GM12878 (cell line): ENCODE results near the gene HPD. TPM values are rescaled to one million over a fixed set of nuclear protein-coding genes. Genes with fewer than 3 reads are reported as not detected.

Source experiments
- BACH1 ChIP-seq: fragments of 450-650 bp; IDR thresholded peaks from 2 replicates; pipeline ENCODE4 v1.6.1; 2017; ENCODE audit warnings: mild to moderate bottlenecking, borderline replicate concordance
- BHLHE40 ChIP-seq, 2 experiments: fragments of 450-650 bp in 1 of 2; IDR thresholded peaks; 2 replicates each; pipeline ENCODE4 v1.6.1; 2011 to 2017; ENCODE audit warnings: low read depth in 2 of 2, borderline replicate concordance in 1 of 2, improper control_type of control experiment in 1 of 2, low read length in 1 of 2, mild to moderate bottlenecking in 1 of 2
- GABPA ChIP-seq: IDR thresholded peaks from 2 replicates; pipeline ENCODE4 v1.6.1; 2014; ENCODE audit warnings: antibody characterized with exemption, low read depth, mild to moderate bottlenecking, inconsistent platforms
- GATAD2B ChIP-seq: fragments of 450-650 bp; conservative IDR thresholded peaks from 2 replicates; pipeline ENCODE4 v1.6.1; 2017; ENCODE audit warnings: low read depth, mild to moderate bottlenecking, moderate library complexity
- HDAC2 ChIP-seq: fragments of 200-600 bp; sonication (generic); IDR thresholded peaks from 2 replicates; pipeline ENCODE4 v1.6.1; 2017
- JUND ChIP-seq: IDR thresholded peaks from 2 replicates; pipeline ENCODE4 v1.6.1; 2012; ENCODE audit warnings: low read depth, mild to moderate bottlenecking, low read length, improper control_type of control experiment, moderate library complexity
- MEF2A ChIP-seq: IDR thresholded peaks from 2 replicates; pipeline ENCODE4 v1.6.1; 2011; ENCODE audit warnings: low read depth, mild to moderate bottlenecking, low read length, moderate library complexity; ENCODE audit not compliant: insufficient read depth
- NFXL1 ChIP-seq: fragments of 450-650 bp; IDR thresholded peaks from 2 replicates; pipeline ENCODE4 v1.6.1; 2017; ENCODE audit warnings: antibody characterized with exemption, mild to moderate bottlenecking, borderline replicate concordance
- RCOR1 ChIP-seq: conservative IDR thresholded peaks from 2 replicates; pipeline ENCODE4 v1.6.1; 2012; ENCODE audit warnings: low read depth, low read length, improper control_type of control experiment
- SMAD1 ChIP-seq: fragments of 450-650 bp; IDR thresholded peaks from 2 replicates; pipeline ENCODE4 v1.6.1; 2018; ENCODE audit warnings: mild to moderate bottlenecking, low read depth; ENCODE audit not compliant: partially characterized antibody
- TBL1XR1 ChIP-seq: IDR thresholded peaks from 2 replicates; pipeline ENCODE4 v1.6.1; 2012; ENCODE audit warnings: low read depth, low read length, improper control_type of control experiment
- ZNF217 ChIP-seq: fragments of 450-650 bp; IDR thresholded peaks from 2 replicates; pipeline ENCODE4 v1.6.1; 2017; ENCODE audit warnings: antibody characterized with exemption, mild to moderate bottlenecking
- polyA plus RNA-seq, 11 experiments: library from polyadenylated mRNA; depleted of rRNA in 4 of 11; unstranded in 6 of 11; stranded (reverse) in 5 of 11; fragments of >200 nt; fragmentation: Nextera tagmentation in 4 of 11; fragmentation: Illumina TruSeq in 1 of 11; extraction: Ambion mirVana in 4 of 11; extraction: Trizol in 1 of 11; gene quantifications; 1 replicate in 1 of 11; 2 replicates in 10 of 11; pipeline versions ENCODE4 v1.2.1 to v1.2.3, GENCODE V29; 2011 to 2016; ENCODE audit warnings: inconsistent platforms in 2 of 11, missing spikeins in 2 of 11, low read depth in 1 of 11
- total RNA-seq, 4 experiments: library from RNA; depleted of rRNA in 3 of 4; stranded (reverse); fragments of >200 nt in 3 of 4; fragmentation: Illumina TruSeq in 1 of 4; extraction: Trizol in 1 of 4; gene quantifications; 2 replicates each; pipeline versions ENCODE4 v1.2.1 to v1.2.3, GENCODE V29; 2013 to 2021
- TF ChIP-seq, protein P1 (sequence below): fragments of 450-650 bp; IDR thresholded peaks from 2 replicates; pipeline ENCODE4 v1.6.1; 2017; ENCODE audit warnings: mild to moderate bottlenecking
- TF ChIP-seq, protein P2 (sequence below): fragments of 450-650 bp; IDR thresholded peaks from 2 replicates; pipeline ENCODE4 v1.6.1; 2016; ENCODE audit warnings: mild to moderate bottlenecking
- TF ChIP-seq, protein P3 (sequence below): IDR thresholded peaks from 2 replicates; pipeline ENCODE4 v1.6.1; 2012; ENCODE audit warnings: low read length, inconsistent platforms
- TF ChIP-seq, protein P4 (sequence below): IDR thresholded peaks from 2 replicates; pipeline ENCODE4 v1.6.1; 2012; ENCODE audit warnings: low read depth, low read length, improper control_type of control experiment
- TF ChIP-seq, protein P5 (sequence below): IDR thresholded peaks from 2 replicates; pipeline ENCODE4 v1.6.1; 2011; ENCODE audit warnings: borderline replicate concordance, low read depth, mild to moderate bottlenecking, moderate library complexity, low read length; ENCODE audit not compliant: insufficient read depth, poor library complexity, severe bottlenecking
- TF ChIP-seq, protein P6 (sequence below): fragments of 450-650 bp; IDR thresholded peaks from 2 replicates; pipeline ENCODE4 v1.6.1; 2014; ENCODE audit warnings: mild to moderate bottlenecking
- TF ChIP-seq, protein P7 (sequence below): fragments of 450-650 bp; IDR thresholded peaks from 2 replicates; pipeline ENCODE4 v1.6.1; 2017; ENCODE audit warnings: mild to moderate bottlenecking, low read depth, inconsistent platforms; ENCODE audit not compliant: poor library complexity, severe bottlenecking

Gene HPD
- total and polyA plus RNA-seq, 10 of the 15 experiments (the other 5 are each of a cell fraction or from before 2014, with no cell fraction given), result 0.04 to 0.69 (median 0.28) TPM; not detected in 7

DNA sequence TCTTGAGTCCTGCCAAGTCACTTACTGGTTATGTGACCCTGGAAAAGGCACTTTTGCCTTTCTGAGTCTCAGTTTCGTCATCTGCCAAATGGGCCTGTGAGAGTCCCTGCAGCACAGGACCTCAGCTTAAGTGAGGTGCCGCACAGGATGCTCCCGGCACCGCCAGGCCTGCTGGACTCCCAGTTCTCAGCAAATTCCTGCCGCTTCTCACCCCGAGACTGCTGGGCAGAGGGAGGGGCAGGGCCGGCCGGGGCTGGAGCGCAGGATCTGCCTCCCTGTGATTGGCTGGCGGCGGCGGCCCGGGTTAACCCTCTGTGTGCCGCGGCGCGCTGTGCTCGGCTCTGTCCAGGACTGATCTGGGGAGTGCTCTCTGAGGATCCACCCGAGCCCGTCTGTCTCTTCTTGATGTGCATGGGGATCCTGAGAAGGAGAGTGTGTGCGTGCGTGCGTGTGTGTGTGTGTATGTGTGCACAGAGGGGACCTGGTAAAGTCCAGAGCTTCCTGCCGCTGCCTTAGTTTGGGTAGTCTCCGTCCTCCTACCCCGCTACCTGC lies 46.3 kb downstream of the HPD start (continued):
- TF ChIP-seq NFXL1 (no peak), TBL1XR1 (no peak), HDAC2 (no peak), SMAD1 (no peak), ZNF217 (peak; percentile 88; the same call in 1 of the 2 replicates), GABPA (no peak), GATAD2B (no peak), BHLHE40 (IDR thresholded peaks at IDR 0.05; ENCODE audit: borderline replicate concordance in 1 of 2, low read depth in 2 of 2, low read length in 1 of 2) (no peak), RCOR1 (no peak), MEF2A (no peak), BACH1 (no peak), JUND (no peak)
- TF ChIP-seq, protein P1, sequence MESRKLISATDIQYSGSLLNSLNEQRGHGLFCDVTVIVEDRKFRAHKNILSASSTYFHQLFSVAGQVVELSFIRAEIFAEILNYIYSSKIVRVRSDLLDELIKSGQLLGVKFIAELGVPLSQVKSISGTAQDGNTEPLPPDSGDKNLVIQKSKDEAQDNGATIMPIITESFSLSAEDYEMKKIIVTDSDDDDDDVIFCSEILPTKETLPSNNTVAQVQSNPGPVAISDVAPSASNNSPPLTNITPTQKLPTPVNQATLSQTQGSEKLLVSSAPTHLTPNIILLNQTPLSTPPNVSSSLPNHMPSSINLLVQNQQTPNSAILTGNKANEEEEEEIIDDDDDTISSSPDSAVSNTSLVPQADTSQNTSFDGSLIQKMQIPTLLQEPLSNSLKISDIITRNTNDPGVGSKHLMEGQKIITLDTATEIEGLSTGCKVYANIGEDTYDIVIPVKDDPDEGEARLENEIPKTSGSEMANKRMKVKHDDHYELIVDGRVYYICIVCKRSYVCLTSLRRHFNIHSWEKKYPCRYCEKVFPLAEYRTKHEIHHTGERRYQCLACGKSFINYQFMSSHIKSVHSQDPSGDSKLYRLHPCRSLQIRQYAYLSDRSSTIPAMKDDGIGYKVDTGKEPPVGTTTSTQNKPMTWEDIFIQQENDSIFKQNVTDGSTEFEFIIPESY, result no peak
- TF ChIP-seq, protein P2, sequence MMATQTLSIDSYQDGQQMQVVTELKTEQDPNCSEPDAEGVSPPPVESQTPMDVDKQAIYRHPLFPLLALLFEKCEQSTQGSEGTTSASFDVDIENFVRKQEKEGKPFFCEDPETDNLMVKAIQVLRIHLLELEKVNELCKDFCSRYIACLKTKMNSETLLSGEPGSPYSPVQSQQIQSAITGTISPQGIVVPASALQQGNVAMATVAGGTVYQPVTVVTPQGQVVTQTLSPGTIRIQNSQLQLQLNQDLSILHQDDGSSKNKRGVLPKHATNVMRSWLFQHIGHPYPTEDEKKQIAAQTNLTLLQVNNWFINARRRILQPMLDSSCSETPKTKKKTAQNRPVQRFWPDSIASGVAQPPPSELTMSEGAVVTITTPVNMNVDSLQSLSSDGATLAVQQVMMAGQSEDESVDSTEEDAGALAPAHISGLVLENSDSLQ, result peak; percentile 17; the same call in 1 of the 2 replicates
- TF ChIP-seq, protein P3, sequence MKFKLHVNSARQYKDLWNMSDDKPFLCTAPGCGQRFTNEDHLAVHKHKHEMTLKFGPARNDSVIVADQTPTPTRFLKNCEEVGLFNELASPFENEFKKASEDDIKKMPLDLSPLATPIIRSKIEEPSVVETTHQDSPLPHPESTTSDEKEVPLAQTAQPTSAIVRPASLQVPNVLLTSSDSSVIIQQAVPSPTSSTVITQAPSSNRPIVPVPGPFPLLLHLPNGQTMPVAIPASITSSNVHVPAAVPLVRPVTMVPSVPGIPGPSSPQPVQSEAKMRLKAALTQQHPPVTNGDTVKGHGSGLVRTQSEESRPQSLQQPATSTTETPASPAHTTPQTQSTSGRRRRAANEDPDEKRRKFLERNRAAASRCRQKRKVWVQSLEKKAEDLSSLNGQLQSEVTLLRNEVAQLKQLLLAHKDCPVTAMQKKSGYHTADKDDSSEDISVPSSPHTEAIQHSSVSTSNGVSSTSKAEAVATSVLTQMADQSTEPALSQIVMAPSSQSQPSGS, result no peak
- TF ChIP-seq, protein P4, sequence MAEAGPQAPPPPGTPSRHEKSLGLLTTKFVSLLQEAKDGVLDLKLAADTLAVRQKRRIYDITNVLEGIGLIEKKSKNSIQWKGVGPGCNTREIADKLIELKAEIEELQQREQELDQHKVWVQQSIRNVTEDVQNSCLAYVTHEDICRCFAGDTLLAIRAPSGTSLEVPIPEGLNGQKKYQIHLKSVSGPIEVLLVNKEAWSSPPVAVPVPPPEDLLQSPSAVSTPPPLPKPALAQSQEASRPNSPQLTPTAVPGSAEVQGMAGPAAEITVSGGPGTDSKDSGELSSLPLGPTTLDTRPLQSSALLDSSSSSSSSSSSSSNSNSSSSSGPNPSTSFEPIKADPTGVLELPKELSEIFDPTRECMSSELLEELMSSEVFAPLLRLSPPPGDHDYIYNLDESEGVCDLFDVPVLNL, result no peak
- TF ChIP-seq, protein P5, sequence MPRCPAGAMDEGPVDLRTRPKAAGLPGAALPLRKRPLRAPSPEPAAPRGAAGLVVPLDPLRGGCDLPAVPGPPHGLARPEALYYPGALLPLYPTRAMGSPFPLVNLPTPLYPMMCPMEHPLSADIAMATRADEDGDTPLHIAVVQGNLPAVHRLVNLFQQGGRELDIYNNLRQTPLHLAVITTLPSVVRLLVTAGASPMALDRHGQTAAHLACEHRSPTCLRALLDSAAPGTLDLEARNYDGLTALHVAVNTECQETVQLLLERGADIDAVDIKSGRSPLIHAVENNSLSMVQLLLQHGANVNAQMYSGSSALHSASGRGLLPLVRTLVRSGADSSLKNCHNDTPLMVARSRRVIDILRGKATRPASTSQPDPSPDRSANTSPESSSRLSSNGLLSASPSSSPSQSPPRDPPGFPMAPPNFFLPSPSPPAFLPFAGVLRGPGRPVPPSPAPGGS, result no peak
- TF ChIP-seq, protein P6, sequence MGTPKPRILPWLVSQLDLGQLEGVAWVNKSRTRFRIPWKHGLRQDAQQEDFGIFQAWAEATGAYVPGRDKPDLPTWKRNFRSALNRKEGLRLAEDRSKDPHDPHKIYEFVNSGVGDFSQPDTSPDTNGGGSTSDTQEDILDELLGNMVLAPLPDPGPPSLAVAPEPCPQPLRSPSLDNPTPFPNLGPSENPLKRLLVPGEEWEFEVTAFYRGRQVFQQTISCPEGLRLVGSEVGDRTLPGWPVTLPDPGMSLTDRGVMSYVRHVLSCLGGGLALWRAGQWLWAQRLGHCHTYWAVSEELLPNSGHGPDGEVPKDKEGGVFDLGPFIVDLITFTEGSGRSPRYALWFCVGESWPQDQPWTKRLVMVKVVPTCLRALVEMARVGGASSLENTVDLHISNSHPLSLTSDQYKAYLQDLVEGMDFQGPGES, result no peak
- TF ChIP-seq, protein P7, sequence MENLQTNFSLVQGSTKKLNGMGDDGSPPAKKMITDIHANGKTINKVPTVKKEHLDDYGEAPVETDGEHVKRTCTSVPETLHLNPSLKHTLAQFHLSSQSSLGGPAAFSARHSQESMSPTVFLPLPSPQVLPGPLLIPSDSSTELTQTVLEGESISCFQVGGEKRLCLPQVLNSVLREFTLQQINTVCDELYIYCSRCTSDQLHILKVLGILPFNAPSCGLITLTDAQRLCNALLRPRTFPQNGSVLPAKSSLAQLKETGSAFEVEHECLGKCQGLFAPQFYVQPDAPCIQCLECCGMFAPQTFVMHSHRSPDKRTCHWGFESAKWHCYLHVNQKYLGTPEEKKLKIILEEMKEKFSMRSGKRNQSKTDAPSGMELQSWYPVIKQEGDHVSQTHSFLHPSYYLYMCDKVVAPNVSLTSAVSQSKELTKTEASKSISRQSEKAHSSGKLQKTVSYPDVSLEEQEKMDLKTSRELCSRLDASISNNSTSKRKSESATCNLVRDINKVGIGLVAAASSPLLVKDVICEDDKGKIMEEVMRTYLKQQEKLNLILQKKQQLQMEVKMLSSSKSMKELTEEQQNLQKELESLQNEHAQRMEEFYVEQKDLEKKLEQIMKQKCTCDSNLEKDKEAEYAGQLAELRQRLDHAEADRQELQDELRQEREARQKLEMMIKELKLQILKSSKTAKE, result no peak
